Suppressor macrophage (primary cell): ENCODE results near the gene GSE1.

Experiments
- DNase-seq, 4 experiments: peaks; one replicate each; pipeline ENCODE4 v3.0.0-alpha.2; 2020 to 2022

GSE1 gene

GRCh38 chr16:85683363-85683762 lies 70.2 kb downstream of the GSE1 start:
- DNase-seq: no peak

DNA sequence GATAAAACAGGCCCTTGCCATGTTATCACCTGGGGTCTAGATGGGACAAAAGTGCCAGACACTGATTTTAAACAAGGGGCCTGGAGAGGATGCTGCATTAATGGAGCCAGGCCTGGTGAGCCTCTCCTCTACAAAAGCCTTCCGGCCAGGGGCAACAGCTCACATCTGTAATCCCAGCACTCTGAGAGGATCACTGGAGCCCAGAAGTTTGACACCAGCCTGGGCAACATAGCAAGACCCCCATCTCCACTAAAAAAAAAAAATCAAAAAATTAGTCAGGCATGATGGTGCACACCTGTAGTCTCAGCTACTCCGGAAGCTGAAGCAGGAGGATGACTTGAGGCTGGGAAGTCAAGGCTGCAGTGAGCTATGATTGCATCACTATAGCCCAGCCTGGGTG lies 72.1 kb downstream of the GSE1 start:
- DNase-seq: no peak

GRCh38 chr16:85686912-85687591 lies 73.9 kb downstream of the GSE1 start:
- DNase-seq: no peak

GRCh38 chr16:85687651-85688471 lies 74.7 kb downstream of the GSE1 start:
- DNase-seq: no peak

DNA sequence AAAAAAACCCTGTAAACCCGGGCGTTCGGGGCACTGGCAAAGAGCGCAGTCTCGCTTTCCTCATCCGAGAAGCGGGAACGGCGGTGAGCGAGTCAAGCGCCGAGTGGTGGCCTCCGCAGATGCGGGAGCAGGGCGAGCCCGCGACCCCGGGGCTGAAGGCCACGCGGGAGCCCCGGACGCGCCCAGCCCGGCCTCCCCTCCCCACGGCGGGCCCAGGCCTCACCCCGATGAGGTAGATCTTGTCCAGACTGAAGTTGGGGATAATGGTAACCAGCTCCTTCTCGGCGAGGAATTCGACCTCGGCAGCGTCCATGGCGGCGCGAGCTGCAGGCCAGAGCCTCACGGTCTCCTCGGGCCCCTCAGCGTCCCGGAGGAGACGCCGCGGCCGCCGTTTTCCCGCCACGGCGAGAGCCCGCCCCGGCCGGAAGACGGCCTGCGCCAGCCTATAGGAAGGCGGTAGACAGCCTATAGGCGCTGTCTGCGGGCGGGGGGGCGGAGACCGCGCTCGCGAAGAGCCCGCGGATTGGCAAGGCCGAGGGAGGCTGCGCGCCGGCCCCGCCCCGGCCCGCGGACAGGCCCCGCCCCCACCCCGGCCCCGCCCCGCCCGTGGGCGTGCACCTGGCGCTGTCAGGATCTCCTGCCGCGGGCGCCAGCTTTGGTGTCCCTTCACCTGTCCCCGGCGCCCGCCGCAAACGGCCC lies 75.6 kb downstream of the GSE1 start, which contains the start of gene GINS2:
TSS of gene GINS2 (minus strand) at position 369 of the 699 bp plus-strand sequence. CDS start at position 313, 56 bp downstream.
- peak; percentile 91 to 96 (median 94) for DNase-seq

- no peak for DNase-seq
These were observed 76.3 kb downstream of the GSE1 start for GRCh38 chr16:85689285-85689949.

- DNase-seq: no peak
These were observed 76.8 kb downstream of the GSE1 start for GRCh38 chr16:85689950-85690320.

- no peak for DNase-seq
These were observed 77.4 kb downstream of the GSE1 start for GRCh38 chr16:85690469-85691064.

GRCh38 chr16:85695196-85696128 lies 82.3 kb downstream of the GSE1 start:
- DNase-seq: no peak

DNA sequence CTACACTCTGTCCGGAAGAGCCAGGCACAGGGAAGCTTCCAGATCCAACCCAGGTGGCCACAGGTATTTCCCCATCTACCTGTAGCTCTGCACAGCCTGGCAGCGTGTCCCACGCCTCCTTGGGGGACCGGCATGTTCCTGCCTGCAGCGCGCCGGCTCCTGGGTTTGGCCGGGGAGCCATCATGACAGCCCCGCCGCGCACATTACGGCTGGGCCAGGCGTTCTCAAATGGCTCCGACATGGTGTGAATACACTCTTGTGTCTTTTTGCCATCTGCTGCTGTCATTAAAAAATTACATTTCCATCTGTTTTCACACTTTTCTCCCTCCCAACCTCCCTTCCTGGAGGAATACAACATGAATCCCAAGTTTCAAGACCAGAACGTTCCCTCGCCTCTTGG lies 83.7 kb downstream of the GSE1 start:
- DNase-seq: no peak

DNA sequence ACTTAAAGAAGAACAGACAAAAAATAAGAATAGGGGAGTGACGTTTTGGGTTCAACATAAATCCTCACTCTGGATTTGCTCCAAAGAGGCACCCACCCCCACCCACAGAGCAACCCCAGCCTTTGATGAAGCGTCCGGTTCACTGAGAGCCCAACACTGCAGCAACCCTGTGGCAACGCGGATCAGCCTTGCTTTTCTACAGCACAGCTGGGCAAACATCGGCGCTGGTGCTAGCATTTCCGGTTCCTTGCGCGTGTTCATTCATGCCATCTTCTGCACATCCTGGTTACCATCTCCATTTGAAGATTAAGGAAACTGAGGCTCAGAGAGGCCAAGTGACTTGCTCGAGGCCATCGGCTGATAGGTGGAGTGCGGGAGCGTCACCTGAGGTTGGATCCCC lies 84.3 kb downstream of the GSE1 start:
- no peak for DNase-seq

- no peak for DNase-seq
These were observed 85.4 kb downstream of the GSE1 start for GRCh38 chr16:85698459-85698891.

- DNase-seq: peak; percentile 19 to 51 (median 30)
These were observed 85.9 kb downstream of the GSE1 start for GRCh38 chr16:85698935-85699558.

DNA sequence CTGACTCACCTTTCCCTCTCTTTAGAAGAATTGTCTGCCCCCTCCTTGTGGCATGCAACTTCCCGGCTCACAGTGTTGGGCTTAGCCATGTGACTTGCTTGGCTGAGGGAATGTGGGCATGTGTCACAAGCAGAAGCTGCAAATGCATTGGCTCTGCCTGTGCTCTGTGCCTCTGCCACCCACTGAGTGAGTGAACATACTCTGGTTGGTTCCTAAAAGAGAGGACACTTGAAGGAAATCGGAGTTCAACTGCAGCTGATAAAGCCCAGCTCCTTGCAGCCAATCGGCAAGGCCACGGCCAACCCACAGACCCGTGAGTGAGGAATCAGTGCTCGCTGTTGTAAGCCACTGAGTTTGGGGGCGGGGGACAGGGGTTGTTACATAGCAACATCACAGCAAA lies 86.5 kb downstream of the GSE1 start:
- peak; percentile 79 to 93 (median 90) for DNase-seq

- DNase-seq: no peak
These were observed 90.9 kb downstream of the GSE1 start for GRCh38 chr16:85704011-85704410.

GRCh38 chr16:85704900-85705846 lies 92.1 kb downstream of the GSE1 start:
- DNase-seq: no peak

- no peak for DNase-seq
These were observed 93.4 kb downstream of the GSE1 start for GRCh38 chr16:85706449-85707034.

GRCh38 chr16:85707528-85708095 lies 94.5 kb downstream of the GSE1 start:
- no peak for DNase-seq

- no peak for DNase-seq
These were observed 95.2 kb downstream of the GSE1 start for GRCh38 chr16:85708338-85708737.
